ENCODE measurements around the gene POC1A. TPM values are rescaled to one million over a fixed set of nuclear protein-coding genes. Genes with fewer than 3 reads are reported as not detected.

POC1A gene
- total and polyA plus RNA-seq, 10 donors, result 1.6 to 4.4 (median 2.9) TPM

GRCh38 chr3:52137311-52137710, 16.9 kb downstream of the POC1A start:
- no peak overlapping the region for H3K4me3 ChIP-seq
- H3K9me3 ChIP-seq, result no peaks in the 10 kb centered on the region
- H3K4me1 ChIP-seq, result peaks cover 0 to 16% (median 3%) of the 10 kb centered on the region in 6 donors
- peaks cover 0 to 54% (median 0%) of the 10 kb centered on the region in 6 donors for H3K36me3 ChIP-seq
- intact Hi-C loops (cut with DNase I; ENCODE audit: low total_unique reads), result no loop called here
- peak overlapping the region in 4 of 8 donors; percentile 13 to 65 (median 48) for H3K27ac ChIP-seq
- TF ChIP-seq POLR2A (IDR thresholded peaks at IDR 0.05), result no peak
- TF ChIP-seq POLR2AphosphoS5 (IDR thresholded peaks at IDR 0.05), result no peak
- TF ChIP-seq CTCF (IDR thresholded peaks at IDR 0.05 in 8 of 11, conservative IDR thresholded peaks at IDR 0.05 in 3 of 11), result no peak
- 79 to 92% (median 91%) methylated on average over 6 to 7 of the region's 7 CpGs for WGBS, 5 donors
- DNase-seq, result no peak
- H3K27me3 ChIP-seq (replicated peaks in 1 of 7), result no peaks in the 10 kb centered on the region

- Histone ChIP-seq H3K4me3 (no peak overlapping the region), H3K4me1 (peaks cover 0 to 20% (median 3%) of the 10 kb centered on the region in 6 donors), H3K27me3 (replicated peaks in 1 of 7) (no peaks in the 10 kb centered on the region), H3K27ac (peak overlapping the region in 6 of 8 donors; percentile 13 to 65 (median 41)), H3K9me3 (no peaks in the 10 kb centered on the region), H3K36me3 (peaks cover 0 to 50% (median 0%) of the 10 kb centered on the region in 6 donors)
- TF ChIP-seq CTCF (IDR thresholded peaks at IDR 0.05 in 8 of 11, conservative IDR thresholded peaks at IDR 0.05 in 3 of 11) (no peak), POLR2AphosphoS5 (IDR thresholded peaks at IDR 0.05) (no peak)
- no peak for DNase-seq
- 63 to 81% (median 71%) methylated on average over 9 of the region's 9 CpGs for WGBS, 5 donors
- intact Hi-C loops (cut with DNase I; ENCODE audit: low total_unique reads), result no loop called here
Observed at GRCh38 chr3:52136513-52136912, 17.7 kb downstream of the POC1A start.

GRCh38 chr3:52135332-52135731, 18.9 kb downstream of the POC1A start:
- Histone ChIP-seq H3K9me3 (no peaks in the 10 kb centered on the region), H3K4me3 (no peak overlapping the region), H3K4me1 (peaks cover 0 to 23% (median 5%) of the 10 kb centered on the region in 6 donors), H3K27ac (no peak overlapping the region), H3K36me3 (peaks cover 0 to 49% (median 0%) of the 10 kb centered on the region in 6 donors), H3K27me3 (replicated peaks in 1 of 7) (no peaks in the 10 kb centered on the region)
- TF ChIP-seq POLR2AphosphoS5 (IDR thresholded peaks at IDR 0.05), result no peak
- no peak for TF ChIP-seq CTCF (IDR thresholded peaks at IDR 0.05 in 8 of 11, conservative IDR thresholded peaks at IDR 0.05 in 3 of 11)
- TF ChIP-seq POLR2A (IDR thresholded peaks at IDR 0.05), result no peak
- WGBS, 5 donors, result 89 to 97% (median 93%) methylated on average over 2 to 4 of the region's 4 CpGs
- DNase-seq, result no peak
- intact Hi-C loops (cut with DNase I; ENCODE audit: low total_unique reads), result no loop called here

- Histone ChIP-seq H3K4me3 (no peak overlapping the region), H3K27ac (no peak overlapping the region), H3K9me3 (no peaks in the 10 kb centered on the region), H3K27me3 (replicated peaks in 1 of 7) (no peaks in the 10 kb centered on the region), H3K36me3 (peaks cover 0 to 49% (median 0%) of the 10 kb centered on the region in 6 donors), H3K4me1 (peaks cover 0 to 23% (median 5%) of the 10 kb centered on the region in 6 donors)
- no peak for TF ChIP-seq CTCF (IDR thresholded peaks at IDR 0.05 in 8 of 11, conservative IDR thresholded peaks at IDR 0.05 in 3 of 11)
- no peak for DNase-seq
- intact Hi-C loops (cut with DNase I; ENCODE audit: low total_unique reads), result no loop called here
- 43 to 58% (median 50%) methylated on average over 3 of the region's 3 CpGs for WGBS, 5 donors
Observed at GRCh38 chr3:52134761-52135160, 19.5 kb downstream of the POC1A start.
